BJ (cell line): Measurements from ENCODE around the gene SDHA. TPM values are rescaled to one million over a fixed set of nuclear protein-coding genes. Genes with fewer than 3 reads are reported as not detected.

Source experiments
- CTCF ChIA-PET: fragments of 350-600 bp; formaldehyde crosslinking; extraction: SDS; loops from one replicate; lab custom pipeline; 2021; ENCODE audit warnings: antibody characterized with exemption, inconsistent platforms; lab: Yijun Ruan, JAX
- POLR2A ChIA-PET: fragments of 300-600 bp; sonication (Branson Sonifier 250); formaldehyde crosslinking; extraction: SDS; loops from one replicate; lab custom pipeline; 2021; ENCODE audit warnings: antibody characterized with exemption; lab: Charles Lee
- DNase-seq: peaks from one replicate; pipeline ENCODE4 v3.0.0-alpha.2; 2011; ENCODE audit warnings: low read depth
- H3K27me3 ChIP-seq: 2 replicates; pipeline ENCODE4 v1.6.0; 2011; ENCODE audit warnings: low read length; ENCODE audit not compliant: control insufficient read depth, insufficient read depth
- H3K36me3 ChIP-seq: 2 replicates; pipeline ENCODE4 v1.5.1; 2011; ENCODE audit warnings: low read length; ENCODE audit not compliant: control insufficient read depth, insufficient read depth
- H3K4me3 ChIP-seq: 2 replicates; pipeline ENCODE4 v1.5.1; 2011; ENCODE audit warnings: low read depth, mild to moderate bottlenecking, control low read depth, low read length
- CTCF ChIP-seq: IDR thresholded peaks from 2 replicates; pipeline ENCODE4 v1.5.1; 2011; ENCODE audit warnings: low read depth, mild to moderate bottlenecking, control low read depth, inconsistent platforms, low read length, moderate library complexity; ENCODE audit not compliant: insufficient read depth
- polyA plus RNA-seq: library from polyadenylated mRNA; depleted of rRNA; stranded (reverse); fragments of >200 nt; gene quantifications from 2 replicates; pipeline ENCODE4 v1.2.3, GENCODE V29; 2011

The SDHA gene
- polyA plus RNA-seq, 1 experiment, result 112 TPM

- no peak for DNase-seq
- POLR2A ChIA-PET, result no interaction called here
- Histone ChIP-seq H3K36me3 (peaks cover 2% of the 10 kb centered on the region; the same call in 1 of the 2 replicates), H3K4me3 (no peak overlapping the region), H3K27me3 (0 out of 2 replicates have a peak, but pooled peaks cover 1% of the 10 kb centered on the region)
- TF ChIP-seq CTCF, result no peak
- CTCF ChIA-PET, result interaction anchor here (3.3 kb wide), 1 partner anchor 17 kb away, joined by 18 read pairs; no protein-coding TSS in a partner anchor
These were observed 46.3 kb upstream of the SDHA start for GRCh38 chr5:171801-172331.

GRCh38 chr5:172421-172820 is 45.7 kb upstream of the SDHA start:
- Histone ChIP-seq H3K4me3 (no peak overlapping the region), H3K27me3 (0 out of 2 replicates have a peak, but pooled peaks cover 1% of the 10 kb centered on the region), H3K36me3 (peaks cover 2% of the 10 kb centered on the region; the same call in 1 of the 2 replicates)
- no peak for TF ChIP-seq CTCF
- ChIA-PET CTCF (no interaction called here), POLR2A (no interaction called here)
- no peak for DNase-seq

- no peak for DNase-seq
- ChIA-PET CTCF (no interaction called here), POLR2A (no interaction called here)
- no peak for TF ChIP-seq CTCF
- H3K27me3 ChIP-seq, result 0 out of 2 replicates have a peak, but pooled peaks cover 1% of the 10 kb centered on the region
- H3K4me3 ChIP-seq, result no peak overlapping the region
- H3K36me3 ChIP-seq, result peaks cover 2% of the 10 kb centered on the region; the same call in 1 of the 2 replicates
These were observed 45.3 kb upstream of the SDHA start for GRCh38 chr5:172841-173251.

- Histone ChIP-seq H3K36me3 (peaks cover 2% of the 10 kb centered on the region; the same call in 1 of the 2 replicates), H3K27me3 (0 out of 2 replicates have a peak, but pooled peaks cover 1% of the 10 kb centered on the region), H3K4me3 (no peak overlapping the region)
- no peak for DNase-seq
- TF ChIP-seq CTCF, result no peak
- POLR2A ChIA-PET, result no interaction called here
- CTCF ChIA-PET, result interaction anchor here (1.4 kb wide), 1 partner anchor 15 kb away, joined by 4 read pairs; no protein-coding TSS in a partner anchor
These were observed 44.5 kb upstream of the SDHA start for GRCh38 chr5:173392-174290.

GRCh38 chr5:174291-174600 is 43.9 kb upstream of the SDHA start:
- peaks cover 2% of the 10 kb centered on the region; the same call in 1 of the 2 replicates for H3K36me3 ChIP-seq
- POLR2A ChIA-PET, result no interaction called here
- no peak for TF ChIP-seq CTCF
- DNase-seq, result no peak
- peaks cover 1% of the 10 kb centered on the region; the same call in 1 of the 2 replicates for H3K27me3 ChIP-seq
- CTCF ChIA-PET, result interaction anchor here (1.4 kb wide), 1 partner anchor 14 kb away, joined by 4 read pairs; no protein-coding TSS in a partner anchor
- no peak overlapping the region for H3K4me3 ChIP-seq
